ENCODE measurements around the gene SELENON. TPM values are rescaled to one million over a fixed set of nuclear protein-coding genes. Genes with fewer than 3 reads are reported as not detected.
A peak's percentile ranks its signal among the peaks of the same experiment; 100 is the strongest.

SELENON gene
- polyA plus RNA-seq, 3 donors, result 1.5 to 31.5 (median 3.5) TPM

DNA sequence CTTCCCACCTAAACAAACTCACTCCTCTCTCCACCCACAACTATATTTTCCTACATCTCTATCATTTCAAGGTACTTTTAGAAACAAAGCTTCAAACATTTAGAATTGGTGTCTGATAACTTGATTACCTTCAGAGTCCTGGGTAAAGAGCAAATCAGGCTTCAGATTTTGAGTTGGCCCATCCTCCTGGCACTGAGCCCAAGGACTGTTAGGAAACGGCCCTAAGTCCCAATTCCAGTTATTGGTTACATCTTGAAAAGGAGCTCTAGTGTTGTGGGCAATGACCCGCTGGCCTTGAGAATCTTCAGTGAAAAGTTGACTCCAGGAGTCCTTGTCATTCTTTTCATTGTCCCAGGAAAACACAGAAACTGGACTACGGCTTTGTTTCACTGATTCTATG is 34.9 kb downstream of the SELENON start:
- H3K9me3 Mint-ChIP-seq, result peaks cover 0 to under 1% (median 0%) of the 10 kb centered on the region in 7 donors
- WGBS (ENCODE audit: insufficient coverage), result 73% methylated on average over 2 of the region's 3 CpGs
- H3K4me1 ChIP-seq (ENCODE audit: control insufficient read depth in 1 of 2, insufficient read depth in 2 of 2, low read length in 2 of 2), result peaks cover 0 to 8% of the 10 kb centered on the region in 2 donors
- no peak overlapping the region for H3K9ac ChIP-seq (ENCODE audit: insufficient read depth, low read length, poor library complexity, severe bottlenecking)
- H3K27ac ChIP-seq (ENCODE audit: low read depth in 1 of 2, low read length in 2 of 2), result no peak overlapping the region
- intact Hi-C loops (cut with micrococcal nuclease), result no loop called here
- DNase-seq, result no peak
- peaks cover 5% of the 10 kb centered on the region for H4K20me1 ChIP-seq (ENCODE audit: insufficient read depth, low read length)
- H2AFZ ChIP-seq (ENCODE audit: insufficient read depth, low read depth, low read length, poor library complexity, severe bottlenecking), result no peak overlapping the region
- peaks cover 63 to 64% of the 10 kb centered on the region in 2 donors for H3K36me3 Mint-ChIP-seq
- peaks cover 55 to 73% of the 10 kb centered on the region in 2 donors for H3K36me3 ChIP-seq (replicated peaks in 1 of 2; ENCODE audit: control insufficient read depth in 1 of 2, insufficient read depth in 2 of 2, low read length in 2 of 2)
- H3K27me3 ChIP-seq (ENCODE audit: control insufficient read depth in 2 of 2, insufficient read depth in 2 of 2, low read length in 2 of 2), result no peaks in the 10 kb centered on the region
- peaks cover 9% of the 10 kb centered on the region for H3K79me2 ChIP-seq (ENCODE audit: insufficient read depth, low read length)
- H3K4me3 Mint-ChIP-seq, result no peak overlapping the region
- H3K4me1 Mint-ChIP-seq, result peaks cover 11% of the 10 kb centered on the region
- peak overlapping the region in 2 of 7 donors; percentile 9 to 38 for H3K27ac Mint-ChIP-seq
- no peaks in the 10 kb centered on the region for H3K27me3 Mint-ChIP-seq (ENCODE audit: low read depth in 3 of 3)
- no peak overlapping the region for H3K4me3 ChIP-seq (replicated peaks in 1 of 3; ENCODE audit: low read depth in 2 of 3, low read length in 3 of 3)
- TF ChIP-seq, protein P1, sequence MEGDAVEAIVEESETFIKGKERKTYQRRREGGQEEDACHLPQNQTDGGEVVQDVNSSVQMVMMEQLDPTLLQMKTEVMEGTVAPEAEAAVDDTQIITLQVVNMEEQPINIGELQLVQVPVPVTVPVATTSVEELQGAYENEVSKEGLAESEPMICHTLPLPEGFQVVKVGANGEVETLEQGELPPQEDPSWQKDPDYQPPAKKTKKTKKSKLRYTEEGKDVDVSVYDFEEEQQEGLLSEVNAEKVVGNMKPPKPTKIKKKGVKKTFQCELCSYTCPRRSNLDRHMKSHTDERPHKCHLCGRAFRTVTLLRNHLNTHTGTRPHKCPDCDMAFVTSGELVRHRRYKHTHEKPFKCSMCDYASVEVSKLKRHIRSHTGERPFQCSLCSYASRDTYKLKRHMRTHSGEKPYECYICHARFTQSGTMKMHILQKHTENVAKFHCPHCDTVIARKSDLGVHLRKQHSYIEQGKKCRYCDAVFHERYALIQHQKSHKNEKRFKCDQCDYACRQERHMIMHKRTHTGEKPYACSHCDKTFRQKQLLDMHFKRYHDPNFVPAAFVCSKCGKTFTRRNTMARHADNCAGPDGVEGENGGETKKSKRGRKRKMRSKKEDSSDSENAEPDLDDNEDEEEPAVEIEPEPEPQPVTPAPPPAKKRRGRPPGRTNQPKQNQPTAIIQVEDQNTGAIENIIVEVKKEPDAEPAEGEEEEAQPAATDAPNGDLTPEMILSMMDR (IDR thresholded peaks at IDR 0.05), result no peak
- no peaks in the 10 kb centered on the region for H3K9me3 ChIP-seq (replicated peaks in 1 of 2; ENCODE audit: control insufficient read depth in 1 of 2, insufficient read depth in 1 of 2, low read length in 2 of 2)
- H3K4me2 ChIP-seq (replicated peaks; ENCODE audit: extremely low read depth, low read length, poor library complexity, severe bottlenecking), result no peak overlapping the region

DNA sequence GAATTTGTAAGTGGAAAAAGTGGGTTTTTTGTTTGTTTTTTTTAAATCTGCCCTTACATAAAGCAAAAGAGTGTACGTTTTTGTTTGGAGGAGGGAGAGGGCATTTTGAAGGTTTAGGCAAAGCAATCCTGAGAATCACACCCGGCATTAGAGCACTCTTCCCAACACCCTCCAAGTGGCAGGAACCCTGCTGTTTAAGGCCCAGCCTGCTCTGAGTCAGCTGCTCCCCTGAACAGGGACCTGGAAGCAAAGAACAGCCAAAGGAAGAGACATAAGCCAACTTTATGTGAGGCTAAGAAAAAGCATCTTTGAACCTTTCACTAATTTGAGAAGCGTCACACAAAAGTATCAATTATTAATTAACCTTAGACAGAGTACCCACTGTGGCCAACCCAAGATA is 36.7 kb downstream of the SELENON start:
- no peak overlapping the region for H3K4me3 ChIP-seq (replicated peaks in 1 of 3; ENCODE audit: low read depth in 2 of 3, low read length in 3 of 3)
- H3K79me2 ChIP-seq (ENCODE audit: insufficient read depth, low read length), result peaks cover 9% of the 10 kb centered on the region
- H3K4me1 ChIP-seq (ENCODE audit: control insufficient read depth in 1 of 2, insufficient read depth in 2 of 2, low read length in 2 of 2), result peaks cover 0 to 5% of the 10 kb centered on the region in 2 donors

More for the DNA sequence above, 36.7 kb downstream of the SELENON start:
- Histone ChIP-seq H2AFZ (ENCODE audit: insufficient read depth, low read depth, low read length, poor library complexity, severe bottlenecking) (no peak overlapping the region), H3K27me3 (ENCODE audit: control insufficient read depth in 2 of 2, insufficient read depth in 2 of 2, low read length in 2 of 2) (no peaks in the 10 kb centered on the region), H3K4me2 (replicated peaks; ENCODE audit: extremely low read depth, low read length, poor library complexity, severe bottlenecking) (no peak overlapping the region), H3K27ac (ENCODE audit: low read depth in 1 of 2, low read length in 2 of 2) (no peak overlapping the region), H4K20me1 (ENCODE audit: insufficient read depth, low read length) (peaks cover 2% of the 10 kb centered on the region), H3K36me3 (replicated peaks in 1 of 2; ENCODE audit: control insufficient read depth in 1 of 2, insufficient read depth in 2 of 2, low read length in 2 of 2) (peaks cover 37 to 55% of the 10 kb centered on the region in 2 donors), H3K9ac (ENCODE audit: insufficient read depth, low read length, poor library complexity, severe bottlenecking) (no peak overlapping the region), H3K9me3 (replicated peaks in 1 of 2; ENCODE audit: control insufficient read depth in 1 of 2, insufficient read depth in 1 of 2, low read length in 2 of 2) (no peaks in the 10 kb centered on the region)
- peak overlapping the region in 1 of 7 donors; percentile 80 for H3K27ac Mint-ChIP-seq
- TF ChIP-seq, protein P1 (IDR thresholded peaks at IDR 0.05), result no peak
- no peaks in the 10 kb centered on the region for H3K27me3 Mint-ChIP-seq (ENCODE audit: low read depth in 3 of 3)
- no peak for DNase-seq
- peaks cover 6% of the 10 kb centered on the region for H3K4me1 Mint-ChIP-seq
- peaks cover 51% of the 10 kb centered on the region in 2 donors for H3K36me3 Mint-ChIP-seq
- intact Hi-C loops (cut with micrococcal nuclease), result no loop called here
- peaks cover 0 to 3% (median 0%) of the 10 kb centered on the region in 7 donors for H3K9me3 Mint-ChIP-seq
- 100% methylated on average over 1 of the region's 3 CpGs for WGBS (ENCODE audit: insufficient coverage)
- H3K4me3 Mint-ChIP-seq, result no peak overlapping the region
